ENCODE data around the gene TENM3. TPM values are rescaled to one million over a fixed set of nuclear protein-coding genes. Genes with fewer than 3 reads are reported as not detected.

Gene TENM3
- total RNA-seq, 1 experiment from 2014 or later, result 66.4 TPM

GRCh38 chr4:182288534-182288933, 45.3 kb downstream of the TENM3 start:
- DNase-seq (ENCODE audit: low read depth), result no peak

GRCh38 chr4:182289809-182290208, 46.6 kb downstream of the TENM3 start:
- DNase-seq (ENCODE audit: low read depth), result no peak

DNA sequence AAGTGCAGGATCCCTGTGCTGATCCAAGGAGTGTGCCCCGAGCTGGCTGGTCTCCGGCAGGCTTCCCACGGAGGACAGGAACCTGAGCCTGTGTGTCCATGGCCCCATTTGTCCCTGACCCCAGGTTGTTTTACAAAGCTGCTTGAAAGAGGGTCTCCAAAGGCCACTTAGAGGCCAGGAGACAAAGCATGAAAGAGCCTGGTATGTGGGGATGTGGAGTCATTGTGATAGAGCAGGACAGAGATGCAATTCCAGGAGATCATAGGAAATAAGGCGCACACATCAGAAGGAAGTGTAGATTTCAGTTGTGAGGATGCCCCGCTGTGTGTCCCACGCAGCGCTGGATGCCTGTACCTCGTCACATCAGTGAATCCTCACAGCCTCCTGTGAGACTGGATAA, 48.0 kb downstream of the TENM3 start:
- no peak for DNase-seq (ENCODE audit: low read depth)

DNA sequence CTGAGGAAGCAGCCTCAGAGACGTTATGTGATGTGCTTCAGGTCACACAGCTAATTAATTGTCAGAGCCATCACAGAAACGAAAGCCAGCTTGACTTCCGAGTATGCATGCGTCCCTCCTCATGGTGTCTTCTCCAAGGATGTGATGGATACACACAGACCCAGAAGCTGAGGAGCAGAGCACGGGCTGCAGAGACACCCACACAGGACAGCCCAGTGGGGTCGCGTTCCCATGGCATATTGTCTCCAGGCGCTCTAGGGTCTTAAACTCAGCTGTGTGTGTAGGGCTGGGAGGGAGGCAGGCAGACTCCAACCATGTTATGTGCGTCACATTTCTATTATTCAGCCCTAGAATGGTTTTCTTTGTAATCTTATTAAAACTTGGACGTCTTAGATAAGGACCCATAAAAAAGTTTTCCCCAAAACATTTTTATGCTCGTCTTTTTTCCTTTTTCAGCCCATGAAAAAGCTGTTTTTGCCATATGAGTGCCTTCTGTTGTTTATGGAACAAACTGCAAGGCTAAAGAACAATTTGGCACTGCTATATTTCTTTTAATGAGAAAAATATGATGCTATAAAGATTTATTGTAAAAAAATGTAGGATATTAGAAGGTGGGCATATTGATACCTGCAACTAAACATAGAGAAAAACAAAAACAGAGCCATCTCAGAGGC, 48.5 kb downstream of the TENM3 start:
- no peak for DNase-seq (ENCODE audit: low read depth)

GRCh38 chr4:182292612-182293011, 49.4 kb downstream of the TENM3 start:
- no peak for DNase-seq (ENCODE audit: low read depth)

GRCh38 chr4:182293691-182294255, 50.6 kb downstream of the TENM3 start:
- no peak for DNase-seq (ENCODE audit: low read depth)

DNA sequence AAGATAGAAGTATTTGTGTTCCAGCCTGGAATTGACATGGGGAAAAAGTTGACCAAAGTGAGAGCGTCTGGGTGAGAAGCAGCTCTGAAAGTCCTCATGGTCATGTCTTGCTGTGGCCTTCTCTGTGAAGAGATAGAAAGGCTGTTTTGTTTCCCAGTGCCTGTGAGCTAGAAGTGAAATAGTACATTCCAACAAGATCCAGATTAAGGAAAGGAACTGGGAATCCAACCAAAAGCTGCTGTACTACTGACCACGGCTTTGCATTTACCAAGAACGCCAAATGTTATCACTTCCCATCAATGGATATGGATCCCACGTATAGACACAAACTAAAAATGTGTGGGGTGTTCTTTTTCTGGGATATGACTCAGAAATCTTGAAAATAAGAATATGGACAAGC, 51.2 kb downstream of the TENM3 start:
- DNase-seq (ENCODE audit: low read depth), result no peak

GRCh38 chr4:182297659-182298058, 54.5 kb downstream of the TENM3 start:
- peak; percentile 83 for DNase-seq (ENCODE audit: low read depth)

DNA sequence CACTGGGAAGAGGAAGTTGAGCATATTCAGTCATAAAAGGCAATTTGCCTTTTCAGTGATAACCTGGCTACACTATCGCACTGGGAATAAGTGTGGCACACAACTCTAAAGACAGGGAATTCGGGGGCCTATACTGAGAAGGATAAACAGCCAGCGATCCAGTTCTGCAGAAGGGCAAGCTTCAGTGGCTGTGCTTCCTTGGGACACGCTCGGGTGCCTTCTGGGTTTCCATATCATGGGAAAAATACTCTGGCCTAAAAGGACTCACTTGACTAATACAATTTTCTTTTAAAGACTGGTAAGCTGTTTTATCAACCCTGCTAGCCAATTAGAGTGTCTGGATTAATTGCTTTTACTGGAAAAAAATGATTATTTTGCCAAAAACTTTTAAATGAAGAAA, 58.5 kb downstream of the TENM3 start:
- no peak for DNase-seq (ENCODE audit: low read depth)

- no peak for DNase-seq (ENCODE audit: low read depth)
Measured at GRCh38 chr4:182303847-182304246, 60.6 kb downstream of the TENM3 start.

- peak; percentile 57 for DNase-seq (ENCODE audit: low read depth)
Measured at GRCh38 chr4:182306792-182307507, 63.7 kb downstream of the TENM3 start.

- peak; percentile 98 for DNase-seq (ENCODE audit: low read depth)
Measured at GRCh38 chr4:182307746-182308145, 64.5 kb downstream of the TENM3 start.

GRCh38 chr4:182309877-182310276, 66.7 kb downstream of the TENM3 start:
- no peak for DNase-seq (ENCODE audit: low read depth)

DNA sequence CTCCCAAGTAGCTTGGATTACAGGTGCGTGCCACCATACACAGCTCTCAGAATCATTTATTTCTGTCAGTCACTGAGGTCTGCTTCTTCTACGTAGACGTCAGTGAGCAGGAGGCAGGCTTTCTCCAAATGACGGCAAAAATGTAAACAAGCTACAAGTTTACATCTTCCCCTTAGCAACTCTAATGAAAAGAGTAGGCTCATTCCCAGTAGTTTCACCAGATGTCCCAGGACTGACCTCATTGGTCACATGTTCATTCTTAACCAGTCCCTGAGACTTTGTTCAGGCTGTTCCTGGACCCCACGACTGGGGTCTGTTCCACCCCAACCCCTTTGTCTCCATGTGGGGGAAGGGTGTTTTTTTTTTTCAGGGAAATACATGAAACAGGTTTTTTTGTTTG, 67.1 kb downstream of the TENM3 start:
- no peak for DNase-seq (ENCODE audit: low read depth)

GRCh38 chr4:182310962-182311361, 67.8 kb downstream of the TENM3 start:
- DNase-seq (ENCODE audit: low read depth), result no peak

GRCh38 chr4:182314537-182314936, 71.3 kb downstream of the TENM3 start:
- no peak for DNase-seq (ENCODE audit: low read depth)

DNA sequence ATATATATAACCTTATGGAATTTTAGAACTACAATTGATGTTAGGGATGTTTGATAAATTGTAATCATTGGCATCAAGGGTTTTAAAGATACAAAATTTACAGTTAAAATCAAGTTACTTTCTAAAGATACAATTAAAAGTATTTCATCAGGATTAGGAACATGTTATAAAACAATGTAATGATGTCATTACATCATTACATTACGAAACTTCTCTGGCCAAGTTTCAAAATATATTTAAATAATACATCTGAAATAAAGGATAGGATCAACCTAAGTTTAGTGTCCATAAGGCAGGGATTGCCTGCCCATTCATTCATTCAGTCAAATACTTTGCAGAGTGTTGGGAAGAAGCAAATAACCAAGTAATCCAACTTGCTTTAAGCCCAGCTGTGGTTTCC, 75.1 kb downstream of the TENM3 start:
- DNase-seq (ENCODE audit: low read depth), result no peak

GRCh38 chr4:182320092-182320491, 76.9 kb downstream of the TENM3 start:
- DNase-seq (ENCODE audit: low read depth), result peak; percentile 7

DNA sequence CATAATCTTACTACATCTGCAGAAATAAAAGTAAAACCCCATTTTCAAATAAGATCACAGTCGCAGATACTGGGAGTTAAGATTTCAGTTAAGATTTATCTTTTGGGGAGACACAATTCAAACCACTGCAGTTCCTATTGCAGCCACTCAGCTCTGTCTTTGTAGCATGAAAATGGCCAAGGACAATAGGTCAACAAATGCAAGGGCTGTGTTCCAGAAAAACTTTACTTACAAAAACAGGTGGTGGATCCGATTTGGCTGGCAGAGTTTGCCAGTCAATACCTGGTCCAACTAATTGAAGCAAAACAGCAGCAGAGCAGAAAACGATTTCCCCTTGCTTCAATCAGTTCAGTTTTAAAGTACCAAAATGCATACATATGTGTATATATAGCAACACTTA, 77.4 kb downstream of the TENM3 start:
- no peak for DNase-seq (ENCODE audit: low read depth)

- DNase-seq (ENCODE audit: low read depth), result no peak
Measured at GRCh38 chr4:182324282-182324681, 81.1 kb downstream of the TENM3 start.

DNA sequence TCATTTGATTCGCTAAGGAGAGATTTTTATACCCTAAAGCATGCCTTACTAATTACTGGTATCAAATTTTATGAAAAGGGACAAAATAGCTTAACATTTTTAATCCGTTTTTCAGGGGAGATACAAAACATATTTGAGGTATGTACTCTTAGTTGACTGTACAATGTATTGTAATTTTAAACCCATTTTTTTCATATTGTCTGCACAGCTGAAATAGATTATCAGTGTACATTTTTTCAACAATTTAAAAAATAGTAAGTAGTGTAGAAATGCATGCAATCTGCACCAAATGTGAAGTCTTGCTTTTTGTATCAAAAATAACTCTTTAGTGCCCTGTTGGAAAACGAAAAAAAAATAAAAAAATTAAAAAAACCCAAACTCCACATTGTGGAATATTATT, 82.2 kb downstream of the TENM3 start:
- no peak for DNase-seq (ENCODE audit: low read depth)

GRCh38 chr4:182325848-182326255, 82.7 kb downstream of the TENM3 start:
- no peak for DNase-seq (ENCODE audit: low read depth)

DNA sequence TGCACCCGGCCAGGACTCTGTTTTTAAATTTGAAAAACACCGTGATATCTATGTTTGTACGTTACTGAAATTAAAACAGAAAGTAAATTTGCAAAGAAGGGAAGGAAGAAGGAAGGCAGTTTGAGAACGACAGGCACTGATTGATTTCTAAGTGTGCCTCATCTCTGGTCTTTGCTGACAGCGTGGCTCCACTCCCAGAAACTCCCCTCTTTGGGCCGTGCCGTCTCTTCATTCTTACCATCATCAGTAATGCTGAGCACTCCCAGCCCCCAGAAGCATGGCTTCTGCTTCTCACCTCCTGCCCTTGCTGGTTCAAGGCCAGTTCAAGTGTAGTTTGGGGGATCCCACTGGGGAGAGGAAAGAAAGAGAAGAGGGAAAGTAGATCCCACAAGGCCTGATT, 85.3 kb downstream of the TENM3 start:
- DNase-seq (ENCODE audit: low read depth), result no peak

Data from M059J (cell line).